HepG2 (cell line): ENCODE measurements around the gene CAMK1. TPM values are rescaled to one million over a fixed set of nuclear protein-coding genes. Genes with fewer than 3 reads are reported as not detected.

Experiments used
- CHD4 ChIP-seq: fragments of 200-600 bp; sonication (generic); IDR thresholded peaks from 2 replicates; pipeline ENCODE4 v1.7.0; 2017; ENCODE audit warnings: mild to moderate bottlenecking, low read length, borderline replicate concordance
- DDIT3 ChIP-seq: sonication (generic); formaldehyde crosslinking; IDR thresholded peaks from 2 replicates; pipeline ENCODE4 v1.4.0; 2020; ENCODE audit warnings: mild to moderate bottlenecking, missing genetic modification reagents
- IRF9 ChIP-seq: sonication (generic); formaldehyde crosslinking; IDR thresholded peaks from 2 replicates; pipeline ENCODE4 v1.8.0; 2022; ENCODE audit warnings: missing genetic modification reagents, mild to moderate bottlenecking, borderline replicate concordance
- JUNB ChIP-seq: sonication (generic); formaldehyde crosslinking; IDR thresholded peaks from 2 replicates; pipeline ENCODE4 v1.8.0; 2022; ENCODE audit warnings: missing genetic modification reagents, mild to moderate bottlenecking, borderline replicate concordance
- JUND ChIP-seq: sonication (generic); formaldehyde crosslinking; IDR thresholded peaks from 2 replicates; pipeline ENCODE4 v1.8.0; 2022; ENCODE audit warnings: mild to moderate bottlenecking, missing genetic modification reagents
- NFATC3 ChIP-seq: sonication (generic); formaldehyde crosslinking; IDR thresholded peaks from 2 replicates; pipeline ENCODE4 v1.5.1; 2020; ENCODE audit warnings: mild to moderate bottlenecking, missing genetic modification reagents
- PHF21A ChIP-seq: sonication (generic); formaldehyde crosslinking; IDR thresholded peaks from 2 replicates; pipeline ENCODE4 v1.5.0; 2020; ENCODE audit warnings: mild to moderate bottlenecking, missing genetic modification reagents
- RARG ChIP-seq: sonication (generic); formaldehyde crosslinking; IDR thresholded peaks from 2 replicates; pipeline ENCODE4 v1.4.0; 2020; ENCODE audit warnings: low read depth, mild to moderate bottlenecking, missing genetic modification reagents
- RCOR2 ChIP-seq: IDR thresholded peaks from 2 replicates; pipeline ENCODE4 v1.6.1; 2016; ENCODE audit warnings: missing biosample characterization, missing genetic modification reagents
- REPIN1 ChIP-seq: sonication (generic); formaldehyde crosslinking; IDR thresholded peaks from 2 replicates; pipeline ENCODE4 v1.8.0; 2022; ENCODE audit warnings: missing genetic modification reagents, low read depth, mild to moderate bottlenecking, borderline replicate concordance
- RERE ChIP-seq: IDR thresholded peaks from 2 replicates; pipeline ENCODE4 v1.6.1; 2016; ENCODE audit warnings: low read depth, missing genetic modification reagents, missing compliant biosample characterization
- TFDP1 ChIP-seq: IDR thresholded peaks from 2 replicates; pipeline ENCODE4 v1.6.1; 2016; ENCODE audit warnings: missing compliant biosample characterization, missing genetic modification reagents, borderline replicate concordance
- THAP7 ChIP-seq: sonication (generic); formaldehyde crosslinking; IDR thresholded peaks from 2 replicates; pipeline ENCODE4 v1.8.1; 2023; ENCODE audit warnings: mild to moderate bottlenecking, missing genetic modification reagents
- ZBTB7A ChIP-seq: sonication (generic); formaldehyde crosslinking; IDR thresholded peaks from 2 replicates; pipeline ENCODE4 v1.8.0; 2022; ENCODE audit warnings: mild to moderate bottlenecking, missing genetic modification reagents
- ZFP1 ChIP-seq: IDR thresholded peaks from 2 replicates; pipeline ENCODE4 v1.6.1; 2016
- ZNF253 ChIP-seq: sonication (generic); formaldehyde crosslinking; IDR thresholded peaks from 2 replicates; pipeline ENCODE4 v1.8.0; 2022; ENCODE audit warnings: mild to moderate bottlenecking, missing genetic modification reagents, borderline replicate concordance
- ZNF468 ChIP-seq: sonication (generic); formaldehyde crosslinking; IDR thresholded peaks from 2 replicates; pipeline ENCODE4 v1.8.0; 2022; ENCODE audit warnings: mild to moderate bottlenecking, moderate library complexity, missing genetic modification reagents
- ZNF530 ChIP-seq: sonication (generic); formaldehyde crosslinking; IDR thresholded peaks from 2 replicates; pipeline ENCODE4 v1.5.0; 2020; ENCODE audit warnings: low read depth, mild to moderate bottlenecking, missing genetic modification reagents
- ZNF660 ChIP-seq: sonication (generic); formaldehyde crosslinking; IDR thresholded peaks from 2 replicates; pipeline ENCODE4 v1.5.1; 2020; ENCODE audit warnings: mild to moderate bottlenecking, low read depth, missing genetic modification reagents, borderline replicate concordance
- polyA plus RNA-seq, 8 experiments: library from polyadenylated mRNA; depleted of rRNA in 3 of 8; stranded (reverse) in 7 of 8; unstranded in 1 of 8; fragments of >200 nt; fragmentation: Illumina TruSeq in 4 of 8; extraction: Trizol in 4 of 8; gene quantifications; 2 replicates each; pipeline versions ENCODE4 v1.2.1 to v1.2.3, GENCODE V29; 2011 to 2016; ENCODE audit warnings: low read depth in 4 of 8, missing spikeins in 1 of 8, mixed read lengths in 1 of 8; ENCODE audit not compliant: insufficient read depth in 1 of 8
- total RNA-seq, 5 experiments: library from RNA; depleted of rRNA; stranded (reverse); fragments of >200 nt; fragmentation: Illumina TruSeq; extraction: Trizol; gene quantifications; 2 replicates each; pipeline ENCODE4 v1.2.3, GENCODE V29; 2016; ENCODE audit warnings: low read depth in 1 of 5

CAMK1 gene
- total and polyA plus RNA-seq, 2 of the 13 experiments (the other 11 are each of a cell fraction or from before 2014, with no cell fraction given), result 26.4 to 53.3 TPM

GRCh38 chr3:9731206-9732079 is 38.3 kb downstream of the CAMK1 start, which contains the start of gene BRPF1 (continued):
- TF ChIP-seq JUND (CRISPR knock-in tag) (no peak), RCOR2 (no peak), ZFP1 (CRISPR knock-in tag) (0 out of 2 replicates have a peak, but pooled peaks have one; percentile 27), PHF21A (CRISPR knock-in tag) (peak; percentile 81; the same call in 1 of the 2 replicates), IRF9 (CRISPR knock-in tag) (peak; percentile 75; the same call in 1 of the 2 replicates), THAP7 (CRISPR knock-in tag) (no peak), ZNF468 (CRISPR knock-in tag) (no peak), REPIN1 (no peak), DDIT3 (CRISPR knock-in tag) (no peak), ZNF530 (no peak), ZNF253 (CRISPR knock-in tag) (0 out of 2 replicates have a peak, but pooled peaks have one; percentile 73), JUNB (CRISPR knock-in tag) (no peak), RARG (no peak), ZNF660 (CRISPR knock-in tag) (no peak), CHD4 (no peak), NFATC3 (no peak), ZBTB7A (no peak), TFDP1 (peak; percentile 79; the same call in 1 of the 2 replicates), RERE (CRISPR knock-in tag) (no peak)
